Measurements from ENCODE around the gene CHST7. TPM values are rescaled to one million over a fixed set of nuclear protein-coding genes. Genes with fewer than 3 reads are reported as not detected.

The CHST7 gene
- total RNA-seq, 1 experiment from 2014 or later: 17.1 TPM

DNA sequence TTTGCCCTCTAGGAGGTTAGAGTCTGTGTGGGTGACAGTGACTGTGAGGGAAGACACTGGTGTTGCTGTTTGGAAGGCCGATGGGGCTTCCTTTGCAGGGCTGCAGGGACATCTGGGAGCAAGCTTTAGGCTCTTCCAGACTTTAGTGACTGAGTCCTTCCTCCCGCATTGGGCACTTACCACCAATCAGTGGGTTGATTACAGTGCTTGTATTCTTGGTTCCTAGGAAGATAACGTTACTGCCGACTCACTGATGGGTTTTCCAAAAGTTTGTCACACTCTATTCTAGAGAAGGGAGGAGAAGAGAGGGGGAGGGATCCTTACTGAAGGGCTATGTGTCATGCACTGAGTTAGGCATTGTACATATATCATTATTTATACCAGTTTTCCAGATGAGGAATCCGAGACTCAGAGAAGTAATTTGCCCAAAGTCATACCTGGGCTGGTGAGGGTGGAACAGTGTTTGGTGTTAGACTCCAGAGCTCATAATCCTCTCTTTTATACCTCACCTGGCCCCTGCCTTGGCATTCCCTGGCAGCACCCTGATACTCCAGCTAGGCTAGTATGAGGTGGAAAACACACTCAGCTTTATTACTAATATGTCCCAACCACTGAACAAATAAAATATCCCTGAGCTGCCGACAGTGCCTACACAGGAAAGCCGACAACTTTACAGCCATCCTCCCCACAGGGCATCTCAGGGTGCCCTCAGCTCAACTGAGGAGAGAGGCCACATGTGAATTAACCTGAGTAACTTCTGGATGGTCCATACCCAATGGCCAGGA lies 3.8 kb downstream of the CHST7 start:
- H3K4ac ChIP-seq (ENCODE audit: low read depth, low read length): no peak overlapping the region
- H2AFZ ChIP-seq (ENCODE audit: low read length): no peak overlapping the region
- peaks cover 21 to 42% (median 22%) of the 10 kb centered on the region in 3 experiments; a peak in 6 of 7 replicates for H3K36me3 Mint-ChIP-seq (ENCODE audit: insufficient read depth in 1 of 3, low read depth in 3 of 3)
- H3K23ac ChIP-seq (ENCODE audit: insufficient read length, low read depth, low read length): no peak overlapping the region
- H2BK120ac ChIP-seq (ENCODE audit: low read depth, low read length, poor library complexity, severe bottlenecking): no peak overlapping the region
- H4K8ac ChIP-seq (replicated peaks; ENCODE audit: insufficient read length, low read depth, low read length): no peak overlapping the region
- H4K20me1 ChIP-seq (ENCODE audit: control insufficient read depth, insufficient read depth, insufficient read length): no peaks in the 10 kb centered on the region
- peaks cover 16% of the 10 kb centered on the region; the same call in 1 of the 2 replicates for H3K79me2 ChIP-seq (ENCODE audit: insufficient read depth, low read length)
- H3K4me2 ChIP-seq (ENCODE audit: insufficient read depth, insufficient read length, low read length): no peak overlapping the region
- no peak overlapping the region for H2BK5ac ChIP-seq (ENCODE audit: insufficient read length, low read length)
- peaks cover 14 to 23% of the 10 kb centered on the region in 2 experiments for H3K4me1 Mint-ChIP-seq
- no CpG with 5 or more reads among the region's 7 CpGs for WGBS (ENCODE audit: extremely low coverage, insufficient read length, low lambda C conversion rate)
- peak overlapping the region; percentile 75 to 93 for H3K4me3 Mint-ChIP-seq
- H3K23me2 ChIP-seq (ENCODE audit: insufficient read length, low read depth, low read length, poor library complexity, severe bottlenecking): peaks cover 5% of the 10 kb centered on the region
- H2BK15ac ChIP-seq (ENCODE audit: low read depth, low read length): no peak overlapping the region
- no peaks in the 10 kb centered on the region; the same call in 1 of the 2 replicates for H3K27me3 ChIP-seq (ENCODE audit: insufficient read depth, low read length)
- no peak overlapping the region for H3K27ac ChIP-seq (ENCODE audit: insufficient read length, low read depth, low read length)
- H4K5ac ChIP-seq (ENCODE audit: insufficient read length, low read depth, low read length): no peak overlapping the region
- H2BK12ac ChIP-seq (ENCODE audit: insufficient read length, low read depth, low read length): no peak overlapping the region
- H3K9me3 ChIP-seq (ENCODE audit: control insufficient read depth, low read depth, low read length): peaks cover 5% of the 10 kb centered on the region
- no peak for DNase-seq
- no peak overlapping the region for H2BK20ac ChIP-seq (ENCODE audit: low read depth, low read length, poor library complexity, severe bottlenecking)
- H3K14ac ChIP-seq (ENCODE audit: insufficient read depth, low read length): no peak overlapping the region
- H3K79me1 ChIP-seq (ENCODE audit: insufficient read depth, low read depth, low read length, poor library complexity, severe bottlenecking): no peaks in the 10 kb centered on the region
- no peaks in the 10 kb centered on the region; the same call in 1 of the 2 replicates for H3K4me1 ChIP-seq (ENCODE audit: insufficient read depth, low read length)
- no peak overlapping the region for H3T11ph ChIP-seq (ENCODE audit: low read length)
- H2AK5ac ChIP-seq (ENCODE audit: insufficient read length, low read length): no peak overlapping the region
- peaks cover 2% of the 10 kb centered on the region for H3K27me3 Mint-ChIP-seq (ENCODE audit: low read depth)
- TF ChIP-seq, protein P1, sequence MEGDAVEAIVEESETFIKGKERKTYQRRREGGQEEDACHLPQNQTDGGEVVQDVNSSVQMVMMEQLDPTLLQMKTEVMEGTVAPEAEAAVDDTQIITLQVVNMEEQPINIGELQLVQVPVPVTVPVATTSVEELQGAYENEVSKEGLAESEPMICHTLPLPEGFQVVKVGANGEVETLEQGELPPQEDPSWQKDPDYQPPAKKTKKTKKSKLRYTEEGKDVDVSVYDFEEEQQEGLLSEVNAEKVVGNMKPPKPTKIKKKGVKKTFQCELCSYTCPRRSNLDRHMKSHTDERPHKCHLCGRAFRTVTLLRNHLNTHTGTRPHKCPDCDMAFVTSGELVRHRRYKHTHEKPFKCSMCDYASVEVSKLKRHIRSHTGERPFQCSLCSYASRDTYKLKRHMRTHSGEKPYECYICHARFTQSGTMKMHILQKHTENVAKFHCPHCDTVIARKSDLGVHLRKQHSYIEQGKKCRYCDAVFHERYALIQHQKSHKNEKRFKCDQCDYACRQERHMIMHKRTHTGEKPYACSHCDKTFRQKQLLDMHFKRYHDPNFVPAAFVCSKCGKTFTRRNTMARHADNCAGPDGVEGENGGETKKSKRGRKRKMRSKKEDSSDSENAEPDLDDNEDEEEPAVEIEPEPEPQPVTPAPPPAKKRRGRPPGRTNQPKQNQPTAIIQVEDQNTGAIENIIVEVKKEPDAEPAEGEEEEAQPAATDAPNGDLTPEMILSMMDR (conservative IDR thresholded peaks at IDR 0.05): no peak
- no peak overlapping the region for H3K18ac ChIP-seq (ENCODE audit: insufficient read length, low read depth, low read length)
- H3K27ac Mint-ChIP-seq: no peak overlapping the region
- peaks cover 62 to 66% of the 10 kb centered on the region in 2 experiments for H3K9me3 Mint-ChIP-seq
- no peak overlapping the region for H3K56ac ChIP-seq (ENCODE audit: insufficient read length, low read depth, low read length)
- no peak overlapping the region for H3K9ac ChIP-seq (ENCODE audit: extremely low read depth, insufficient read length, low read length)
- no peak overlapping the region for H4K91ac ChIP-seq (ENCODE audit: insufficient read length, low read depth, low read length)

Measured in H9 (cell line).